Stimulated activated CD8-positive, alpha-beta memory T cell treated with anti-CD3 and anti-CD28 coated beads, Interleukin-2, amount 100 ng/mL, for 48 hours (primary cell): ENCODE data around the gene CNST.
"Not testable (repeated sequence)": the region's sequence is repeated elsewhere in the genome, so short reads cannot be mapped to it uniquely, and the experiment has no call there.

Experiments used
- DNase-seq, 2 donors: peaks; one replicate each; pipeline ENCODE4 v3.0.0-alpha.2; 2020; ENCODE audit warnings: low read depth in 2 of 2

CNST gene

DNA sequence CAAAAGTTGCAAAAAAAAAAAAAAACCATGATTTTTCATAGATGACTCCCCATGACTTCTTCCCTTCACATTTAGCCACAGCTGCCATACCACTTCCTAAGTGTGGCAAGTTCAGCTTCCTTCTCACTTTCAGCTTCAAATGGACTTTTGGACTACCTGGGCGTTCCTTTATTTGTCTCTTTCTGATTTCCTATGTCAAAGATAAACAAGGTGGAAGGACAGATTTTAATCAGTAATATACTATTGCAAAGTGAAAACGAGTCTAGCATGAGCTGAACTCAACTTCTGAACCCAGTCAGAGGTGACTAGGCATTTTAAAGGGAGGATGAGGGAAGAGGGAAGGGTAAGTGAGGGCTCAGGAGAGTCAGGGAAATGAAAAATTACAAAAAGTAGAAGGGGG lies 143.6 kb downstream of the CNST start:
- DNase-seq: no peak

DNA sequence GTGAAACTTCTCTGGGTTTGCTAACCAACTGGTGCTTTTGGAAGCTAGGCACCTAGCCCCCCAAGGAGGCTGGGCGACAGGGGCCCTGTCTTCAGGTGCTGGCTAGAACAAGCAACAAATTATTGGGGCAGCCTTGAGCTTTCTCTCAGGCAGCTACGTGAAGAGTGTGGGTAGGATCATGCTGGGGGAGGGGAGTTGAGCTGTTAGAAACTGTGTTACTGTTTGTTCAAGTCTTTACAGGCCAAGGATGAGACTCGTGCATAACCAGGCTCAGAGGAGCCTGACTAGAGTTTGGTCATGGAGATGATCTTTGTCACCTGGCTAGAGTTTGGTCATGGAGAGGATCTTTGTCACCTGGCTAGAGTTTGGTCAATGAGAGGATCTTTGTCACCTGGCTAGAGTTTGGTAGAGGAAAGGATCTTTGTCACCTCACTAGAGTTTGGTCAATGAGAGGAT lies 145.3 kb downstream of the CNST start:
- no peak for DNase-seq

DNA sequence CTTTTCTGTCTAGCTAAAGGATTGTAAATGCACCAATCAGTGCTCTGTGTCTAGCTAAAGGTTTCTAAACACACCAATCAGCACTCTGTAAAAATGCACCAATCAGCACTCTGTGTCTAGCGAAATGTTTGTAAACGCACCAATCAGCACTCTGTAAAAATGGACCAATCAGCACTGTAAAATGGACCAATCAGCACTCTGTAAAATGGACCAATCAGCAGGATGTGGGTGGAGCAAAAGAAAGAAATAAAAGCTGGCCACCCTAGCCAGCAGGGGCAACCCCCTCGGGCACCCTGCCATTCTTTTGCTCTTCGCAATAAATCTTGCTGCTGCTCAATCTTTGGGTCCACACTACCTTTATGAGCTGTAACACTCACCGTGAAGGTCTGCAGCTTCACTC lies 146.2 kb downstream of the CNST start:
- DNase-seq: not testable (repeated sequence)
